Measurements from ENCODE around the gene CYP46A1.
"Not testable (repeated sequence)": the region's sequence is repeated elsewhere in the genome, so short reads cannot be mapped to it uniquely, and the experiment has no call there.

The CYP46A1 gene

DNA sequence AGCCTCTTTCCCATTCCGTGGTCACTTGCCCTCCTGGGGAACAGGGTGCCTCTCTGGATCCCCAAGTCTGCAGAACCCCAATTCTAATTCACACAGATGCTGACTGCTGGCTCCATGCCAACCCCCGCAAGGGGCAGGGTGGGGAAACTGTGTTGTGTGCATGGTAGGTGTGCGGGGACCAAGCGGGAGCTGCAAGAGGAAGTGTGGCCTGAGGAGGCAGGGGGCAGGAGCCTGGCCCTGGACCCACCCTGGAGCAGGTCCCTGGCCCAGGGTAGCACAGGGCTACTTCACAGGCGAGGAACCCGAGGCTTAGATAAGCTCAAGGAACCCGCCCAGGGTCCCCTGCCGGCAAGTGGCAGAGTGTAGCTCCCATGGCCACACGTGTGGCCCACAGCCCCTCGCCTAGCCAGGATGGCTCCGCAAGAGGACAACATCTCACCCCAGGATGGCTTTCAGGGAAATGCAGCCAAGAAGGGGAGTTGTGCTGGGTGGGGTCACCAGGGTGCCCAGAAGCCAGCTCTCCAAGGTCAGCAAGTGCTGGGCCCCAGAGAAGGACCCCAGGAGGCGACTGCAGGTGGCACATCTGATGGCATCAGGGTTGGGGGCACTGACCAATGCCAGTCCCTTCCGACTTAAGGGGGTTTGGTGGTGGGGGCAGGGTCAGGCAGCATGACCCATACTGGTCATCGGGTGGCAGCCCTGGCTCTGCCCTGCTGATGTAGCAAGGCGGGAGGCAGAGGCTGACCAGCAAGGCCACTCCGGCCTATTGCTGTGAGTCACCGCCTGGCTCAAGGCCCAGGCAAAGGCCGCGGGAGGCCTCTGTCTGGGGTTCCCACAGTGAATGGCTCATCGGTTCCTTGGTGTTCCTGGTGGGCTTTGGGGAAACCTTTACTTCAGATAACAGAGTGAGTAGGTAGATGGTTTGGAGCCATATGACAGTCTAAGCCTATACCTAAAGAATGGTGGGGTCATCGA, 71.8 kb downstream of the CYP46A1 start:
- Histone ChIP-seq H3K36me3 (ENCODE audit: insufficient read depth, low read length) (no peaks in the 10 kb centered on the region), H3K4me1 (ENCODE audit: insufficient read depth, low read length) (peaks cover 40% of the 10 kb centered on the region), H3K9ac (ENCODE audit: low read depth, low read length) (no peak overlapping the region), H3K9me3 (ENCODE audit: control insufficient read depth, insufficient read depth, low read length) (no peaks in the 10 kb centered on the region)

DNA sequence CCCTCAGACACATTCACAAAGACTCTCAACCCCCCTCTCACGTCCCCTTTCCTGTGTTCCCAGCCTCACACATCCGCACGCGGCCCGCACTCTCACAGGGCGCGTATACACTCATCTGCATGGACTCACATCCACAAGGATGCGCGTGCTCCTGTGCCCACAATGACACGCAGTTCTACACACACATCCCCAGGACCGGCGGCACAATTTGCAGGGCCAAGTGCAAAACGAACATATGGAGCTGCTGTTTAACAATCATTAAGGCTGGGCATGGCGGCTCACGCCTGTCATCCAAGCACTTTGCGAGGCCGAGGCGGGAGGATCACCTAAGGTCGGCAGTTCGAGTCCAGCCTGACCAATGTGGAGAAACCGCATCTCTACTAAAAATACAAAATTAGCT, 72.7 kb downstream of the CYP46A1 start:
- H3K9me3 ChIP-seq (ENCODE audit: control insufficient read depth, insufficient read depth, low read length), result no peaks in the 10 kb centered on the region
- H3K4me1 ChIP-seq (ENCODE audit: insufficient read depth, low read length), result peaks cover 39% of the 10 kb centered on the region
- H3K9ac ChIP-seq (ENCODE audit: low read depth, low read length), result no peak overlapping the region
- no peaks in the 10 kb centered on the region for H3K36me3 ChIP-seq (ENCODE audit: insufficient read depth, low read length)

DNA sequence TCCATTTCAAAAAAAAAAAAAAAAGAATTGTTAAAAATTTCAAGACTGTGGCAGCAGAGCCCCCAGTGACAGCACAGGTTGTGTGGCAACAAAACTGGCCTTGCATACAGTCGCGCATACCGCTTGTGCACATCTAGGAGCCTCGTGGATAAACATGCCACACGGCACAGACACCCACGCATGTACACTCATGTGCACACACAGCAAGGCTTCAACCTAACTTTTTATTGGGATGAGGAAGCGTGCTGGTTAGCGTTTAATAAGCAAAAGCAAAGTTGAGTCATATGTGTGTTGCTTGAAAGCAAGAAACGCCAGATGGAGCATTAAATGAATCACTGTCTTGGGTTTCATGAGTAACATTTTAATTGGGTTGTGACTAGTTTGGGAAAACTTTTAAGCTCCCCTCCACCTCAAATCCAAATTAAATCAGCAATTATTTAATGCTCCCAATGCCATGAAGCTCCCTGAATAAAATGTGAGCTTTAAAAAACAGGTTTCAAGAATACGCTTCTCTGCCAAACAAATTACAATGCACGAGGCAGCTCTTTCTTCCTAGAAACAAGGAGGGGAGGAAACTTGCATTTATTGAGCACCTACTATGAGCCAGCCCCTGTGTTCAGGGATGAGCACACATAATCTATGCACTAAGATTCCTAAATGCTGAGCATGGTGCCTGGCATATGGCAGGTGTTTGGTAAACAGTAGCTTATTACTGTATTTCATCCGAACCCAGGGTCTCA, 73.4 kb downstream of the CYP46A1 start:
- Histone ChIP-seq H3K9me3 (ENCODE audit: control insufficient read depth, insufficient read depth, low read length) (no peaks in the 10 kb centered on the region), H3K4me1 (ENCODE audit: insufficient read depth, low read length) (peaks cover 32% of the 10 kb centered on the region), H3K36me3 (ENCODE audit: insufficient read depth, low read length) (no peaks in the 10 kb centered on the region), H3K9ac (ENCODE audit: low read depth, low read length) (no peak overlapping the region)

DNA sequence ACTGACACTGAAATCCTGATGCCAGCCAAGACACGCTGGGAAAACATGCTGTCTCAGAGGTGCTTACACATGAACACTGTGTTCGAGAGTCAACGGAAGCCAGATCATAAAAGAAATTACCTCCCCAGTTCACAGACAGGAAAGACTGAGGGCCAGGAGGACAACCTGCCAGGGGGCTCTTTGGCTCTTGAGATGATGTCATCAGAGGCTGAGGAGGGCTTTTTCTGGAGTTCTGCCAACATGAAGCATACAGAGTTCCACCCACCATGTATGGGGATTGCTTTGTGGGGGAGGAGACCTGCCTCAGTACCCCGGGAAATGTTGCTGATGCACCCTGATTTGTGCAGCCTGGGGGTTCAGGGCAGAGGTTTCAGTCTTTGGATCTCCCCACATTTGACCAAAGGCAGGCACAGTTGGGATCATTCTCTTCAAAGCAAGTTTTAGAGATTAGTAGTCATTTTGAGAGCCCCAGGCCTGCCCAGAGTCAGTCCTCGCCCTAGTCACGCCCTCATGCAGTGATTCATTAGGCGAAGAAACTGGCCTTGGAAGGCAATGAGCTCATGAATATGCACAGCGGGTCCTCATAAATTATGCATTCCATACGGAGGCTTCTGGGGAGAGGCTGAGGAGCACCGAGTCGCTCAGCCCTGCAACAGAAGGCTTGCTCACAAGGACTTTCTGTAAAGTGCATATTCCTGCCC, 74.2 kb downstream of the CYP46A1 start:
- Histone ChIP-seq H3K36me3 (ENCODE audit: insufficient read depth, low read length) (no peaks in the 10 kb centered on the region), H3K9me3 (ENCODE audit: control insufficient read depth, insufficient read depth, low read length) (no peaks in the 10 kb centered on the region), H3K9ac (ENCODE audit: low read depth, low read length) (no peak overlapping the region), H3K4me1 (ENCODE audit: insufficient read depth, low read length) (peaks cover 28% of the 10 kb centered on the region)

DNA sequence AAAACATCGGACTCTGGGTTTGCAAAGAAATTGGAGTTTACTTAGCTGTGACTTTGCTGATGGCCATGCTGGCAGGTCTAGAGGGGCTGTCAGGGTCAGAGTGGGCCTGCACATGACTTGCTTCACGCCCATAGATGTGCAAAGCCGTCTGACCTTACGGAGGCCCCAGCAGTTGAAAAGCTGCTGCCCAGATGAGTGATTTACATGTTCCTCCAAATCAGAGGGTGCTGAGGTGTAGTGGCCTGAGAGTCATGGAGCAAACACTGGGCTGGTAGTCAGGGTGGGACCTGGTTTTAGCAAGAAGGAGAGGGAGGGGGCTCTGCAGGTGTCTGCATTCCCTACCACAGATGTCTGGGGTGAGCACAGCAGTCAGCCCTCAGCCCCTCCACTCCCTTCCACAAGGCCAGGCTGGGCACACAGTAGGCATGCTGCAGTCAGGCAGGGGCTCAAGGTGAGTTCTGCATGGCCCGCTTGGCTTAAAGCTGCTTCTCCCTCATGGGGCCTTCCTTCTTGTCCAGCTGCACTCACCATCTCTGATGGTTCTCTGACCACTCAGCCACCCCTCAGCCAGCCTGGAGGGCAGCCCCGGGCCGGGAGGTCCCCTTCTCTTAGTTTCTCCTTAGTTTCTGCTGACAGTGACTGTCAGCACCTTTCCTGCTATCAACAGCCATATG, 74.9 kb downstream of the CYP46A1 start:
- Histone ChIP-seq H3K36me3 (ENCODE audit: insufficient read depth, low read length) (no peaks in the 10 kb centered on the region), H3K4me1 (ENCODE audit: insufficient read depth, low read length) (peaks cover 28% of the 10 kb centered on the region), H3K9ac (ENCODE audit: low read depth, low read length) (no peak overlapping the region), H3K9me3 (ENCODE audit: control insufficient read depth, insufficient read depth, low read length) (no peaks in the 10 kb centered on the region)

DNA sequence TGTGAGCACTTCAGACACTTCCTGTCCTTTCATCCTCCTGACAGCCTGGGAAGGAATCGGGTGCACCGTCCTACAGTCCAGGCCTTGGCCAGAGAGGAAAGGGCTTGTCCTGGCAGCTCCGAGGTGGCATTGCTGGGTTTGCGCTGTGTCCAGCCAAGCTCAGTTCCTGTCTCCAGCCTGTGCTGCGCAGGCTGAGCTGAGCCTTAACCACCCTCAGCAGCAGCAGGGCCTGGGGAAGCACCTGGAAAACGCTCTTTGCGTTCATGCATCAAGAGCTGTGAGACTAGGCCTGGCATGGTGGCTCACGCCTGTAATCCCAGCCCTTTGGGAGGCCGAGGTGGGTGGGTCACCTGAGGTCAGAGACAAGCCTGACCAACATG, 75.4 kb downstream of the CYP46A1 start:
- H3K9ac ChIP-seq (ENCODE audit: low read depth, low read length), result no peak overlapping the region
- peaks cover 28% of the 10 kb centered on the region for H3K4me1 ChIP-seq (ENCODE audit: insufficient read depth, low read length)
- H3K36me3 ChIP-seq (ENCODE audit: insufficient read depth, low read length), result no peaks in the 10 kb centered on the region
- no peaks in the 10 kb centered on the region for H3K9me3 ChIP-seq (ENCODE audit: control insufficient read depth, insufficient read depth, low read length)

DNA sequence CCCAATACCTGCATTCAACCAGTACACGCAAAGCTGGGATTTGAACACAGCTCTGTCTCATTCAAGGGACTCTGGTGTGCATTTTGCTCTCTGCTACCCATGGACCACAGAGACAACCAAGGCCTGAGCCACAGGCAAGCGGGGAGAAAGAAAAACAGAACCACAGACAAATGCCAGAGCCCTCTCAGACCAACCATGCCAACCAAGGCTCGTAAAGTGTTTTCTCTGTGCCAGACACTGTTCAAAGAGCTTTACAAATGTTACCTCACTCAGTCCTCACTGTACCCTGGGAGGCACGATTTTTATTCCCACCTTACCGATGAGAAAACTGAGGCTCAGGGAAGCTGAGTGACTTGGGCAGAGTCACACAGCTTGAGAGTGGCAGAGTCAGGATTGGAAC, 76.7 kb downstream of the CYP46A1 start:
- H3K9ac ChIP-seq (ENCODE audit: low read depth, low read length), result no peak overlapping the region
- no peaks in the 10 kb centered on the region for H3K36me3 ChIP-seq (ENCODE audit: insufficient read depth, low read length)
- H3K4me1 ChIP-seq (ENCODE audit: insufficient read depth, low read length), result peaks cover 28% of the 10 kb centered on the region
- H3K9me3 ChIP-seq (ENCODE audit: control insufficient read depth, insufficient read depth, low read length), result no peaks in the 10 kb centered on the region

DNA sequence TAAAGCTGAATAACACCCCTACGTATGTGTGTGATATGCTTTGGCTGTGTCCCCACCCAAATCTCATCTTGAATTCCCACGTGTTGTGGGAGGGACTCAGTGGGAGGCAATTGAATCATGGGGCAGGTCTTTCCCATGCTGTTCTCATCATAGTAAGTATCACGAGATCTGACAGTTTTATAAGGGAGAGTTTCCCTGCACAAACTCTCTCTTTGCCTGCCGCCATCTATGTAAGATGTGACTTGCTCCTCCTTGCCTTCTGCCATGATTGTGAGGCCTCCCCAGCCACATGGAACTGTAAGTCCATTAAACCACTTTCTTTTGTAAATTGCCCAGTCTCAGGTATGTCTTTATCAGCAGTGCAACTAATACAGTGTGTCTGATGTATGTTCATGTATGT, 78.8 kb downstream of the CYP46A1 start:
- H3K9ac ChIP-seq (ENCODE audit: low read depth, low read length); H3K36me3 ChIP-seq (ENCODE audit: insufficient read depth, low read length); H3K9me3 ChIP-seq (ENCODE audit: control insufficient read depth, insufficient read depth, low read length): not testable (repeated sequence)
- peaks cover 27% of the 10 kb centered on the region for H3K4me1 ChIP-seq (ENCODE audit: insufficient read depth, low read length)

DNA sequence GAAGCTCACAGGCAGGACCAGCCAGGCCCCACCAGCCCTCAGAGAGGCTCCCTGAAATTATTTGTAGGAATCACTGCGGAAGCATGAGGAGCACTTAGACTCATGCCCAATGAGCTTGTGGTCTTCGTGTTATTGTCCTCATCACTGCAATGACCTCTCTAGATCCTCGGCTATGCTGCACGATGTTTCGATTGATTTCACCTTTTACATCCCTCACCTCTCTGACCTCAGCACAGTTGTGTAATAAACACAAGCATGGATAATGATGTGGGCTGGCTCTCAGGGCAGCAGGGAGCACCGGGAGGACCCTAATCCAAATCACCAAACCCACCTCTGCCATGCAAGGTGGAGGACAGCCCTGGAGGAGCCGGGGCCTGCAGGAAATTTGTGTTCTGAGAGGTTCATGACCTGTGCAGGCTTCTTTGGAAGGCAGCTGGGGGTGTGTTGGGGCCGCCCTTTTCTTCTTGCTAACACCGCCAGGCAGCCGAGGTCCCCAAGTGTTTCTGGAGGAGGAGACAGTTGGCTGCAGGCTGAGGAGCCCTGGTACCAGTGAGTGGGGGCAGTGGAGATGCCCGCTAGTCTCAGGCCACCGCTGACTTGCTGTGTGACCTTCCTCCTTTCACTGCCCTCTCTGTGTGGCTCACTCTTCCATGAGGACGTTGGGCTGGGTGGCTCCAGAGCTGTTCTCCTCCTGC, 79.6 kb downstream of the CYP46A1 start:
- H3K9ac ChIP-seq (ENCODE audit: low read depth, low read length), result no peak overlapping the region
- peaks cover 25% of the 10 kb centered on the region for H3K4me1 ChIP-seq (ENCODE audit: insufficient read depth, low read length)
- H3K36me3 ChIP-seq (ENCODE audit: insufficient read depth, low read length), result no peaks in the 10 kb centered on the region
- H3K9me3 ChIP-seq (ENCODE audit: control insufficient read depth, insufficient read depth, low read length), result no peaks in the 10 kb centered on the region

DNA sequence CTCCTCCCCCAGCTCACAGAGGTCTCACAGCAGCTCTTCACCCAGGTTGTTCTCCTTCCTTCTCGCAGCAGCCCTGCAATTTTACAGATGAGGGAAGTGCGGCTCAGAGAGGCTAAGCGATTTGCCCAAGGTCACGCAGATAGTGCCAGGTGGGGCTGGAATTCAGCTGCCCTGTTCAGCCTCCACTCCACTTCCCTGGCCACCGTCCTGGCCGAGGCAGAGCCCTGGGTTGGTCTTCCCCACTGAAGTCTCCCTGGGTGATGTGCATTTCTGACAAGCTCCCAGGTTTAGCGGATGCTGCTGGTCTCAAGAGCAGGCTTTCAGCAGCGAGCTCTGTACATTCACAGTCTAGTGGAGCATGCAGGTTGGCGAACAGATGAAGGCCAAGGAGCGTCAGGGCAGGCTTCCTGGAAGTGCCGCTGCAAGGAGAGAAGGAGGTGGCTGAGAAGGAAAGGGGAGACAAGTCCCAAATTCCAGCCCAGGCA, 80.2 kb downstream of the CYP46A1 start:
- Histone ChIP-seq H3K9me3 (ENCODE audit: control insufficient read depth, insufficient read depth, low read length) (no peaks in the 10 kb centered on the region), H3K4me1 (ENCODE audit: insufficient read depth, low read length) (peaks cover 19% of the 10 kb centered on the region), H3K9ac (ENCODE audit: low read depth, low read length) (no peak overlapping the region), H3K36me3 (ENCODE audit: insufficient read depth, low read length) (no peaks in the 10 kb centered on the region)

DNA sequence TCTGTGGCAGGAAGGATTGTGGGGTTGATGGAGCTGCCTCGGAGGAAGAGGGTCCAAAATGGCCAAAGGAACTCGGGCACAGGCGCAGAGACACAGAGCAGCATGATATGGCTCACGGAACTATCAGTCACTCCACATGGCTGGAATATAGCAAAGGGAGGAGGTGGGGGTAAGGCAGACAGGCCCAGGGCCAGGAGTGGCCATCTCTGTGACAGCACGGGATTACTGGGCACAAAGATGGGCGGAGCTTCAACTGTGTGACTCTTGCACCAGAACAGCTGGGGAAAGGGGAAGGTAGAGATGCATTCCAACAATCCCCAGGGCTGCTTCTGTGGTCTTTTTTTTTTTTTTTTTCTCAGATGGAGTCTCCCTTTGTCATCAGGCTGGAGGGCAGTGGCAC, 84.3 kb downstream of the CYP46A1 start:
- H3K4me1 ChIP-seq (ENCODE audit: insufficient read depth, low read length), result peaks cover 13% of the 10 kb centered on the region
- H3K9me3 ChIP-seq (ENCODE audit: control insufficient read depth, insufficient read depth, low read length), result no peaks in the 10 kb centered on the region
- H3K9ac ChIP-seq (ENCODE audit: low read depth, low read length), result no peak overlapping the region

DNA sequence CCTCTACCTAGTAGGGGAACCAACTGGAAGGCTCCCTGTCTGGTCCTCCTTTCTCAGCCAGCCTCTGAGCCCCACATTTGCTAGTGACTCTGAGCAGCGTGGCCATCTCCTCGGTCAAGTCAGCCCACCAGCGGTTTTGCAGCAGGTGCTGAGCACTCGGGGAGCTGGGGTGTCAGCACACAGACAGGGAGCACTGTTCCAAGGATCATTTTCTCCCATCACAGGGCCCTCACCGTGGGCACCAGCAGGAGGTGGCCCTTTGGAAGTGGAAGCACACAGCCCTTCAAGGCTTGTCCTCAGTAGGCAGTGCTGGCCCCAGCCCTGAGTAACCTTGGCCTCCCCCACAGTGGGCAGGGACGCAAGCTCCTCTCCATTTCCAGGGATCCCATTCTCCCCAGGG, 85.0 kb downstream of the CYP46A1 start:
- peaks cover 16% of the 10 kb centered on the region for H3K4me1 ChIP-seq (ENCODE audit: insufficient read depth, low read length)
- no peak overlapping the region for H3K9ac ChIP-seq (ENCODE audit: low read depth, low read length)
- no peaks in the 10 kb centered on the region for H3K9me3 ChIP-seq (ENCODE audit: control insufficient read depth, insufficient read depth, low read length)
- no peaks in the 10 kb centered on the region for H3K36me3 ChIP-seq (ENCODE audit: insufficient read depth, low read length)

More for the DNA sequence above, 84.3 kb downstream of the CYP46A1 start:
- no peaks in the 10 kb centered on the region for H3K36me3 ChIP-seq (ENCODE audit: insufficient read depth, low read length)

DNA sequence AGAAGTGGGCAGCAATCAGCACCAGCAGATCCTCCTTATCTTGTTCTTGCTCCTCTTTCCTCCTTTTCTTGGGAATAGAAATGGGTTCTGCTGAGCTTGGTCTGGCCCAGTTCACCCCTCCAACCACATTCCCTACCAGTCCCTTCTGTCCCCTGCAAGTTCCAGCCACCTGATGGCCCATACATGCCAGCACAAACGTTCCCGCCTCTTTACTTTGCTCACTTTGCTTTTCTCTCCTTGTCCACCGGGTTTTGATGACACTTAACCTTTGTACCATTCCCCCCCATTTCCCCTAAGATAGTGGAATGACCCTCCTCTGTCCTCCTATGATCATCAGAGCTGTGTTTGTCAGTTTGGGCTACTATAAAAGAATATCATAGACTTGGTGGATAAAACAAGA, 85.7 kb downstream of the CYP46A1 start:
- H3K36me3 ChIP-seq (ENCODE audit: insufficient read depth, low read length), result no peaks in the 10 kb centered on the region
- H3K9me3 ChIP-seq (ENCODE audit: control insufficient read depth, insufficient read depth, low read length), result no peaks in the 10 kb centered on the region
- no peak overlapping the region for H3K9ac ChIP-seq (ENCODE audit: low read depth, low read length)
- H3K4me1 ChIP-seq (ENCODE audit: insufficient read depth, low read length), result peaks cover 22% of the 10 kb centered on the region

Measured in ES-I3 (cell line).